Posterior cingulate gyrus (tissue), 11 donors: Measurements from ENCODE around the gene TMCC3.
"Not testable (repeated sequence)": the region's sequence is repeated elsewhere in the genome, so short reads cannot be mapped to it uniquely, and the experiment has no call there.

ENCODE experiments used
- DNase-seq, 10 donors: peaks; one replicate each; pipeline versions ENCODE4 v3.0.0 to v3.0.0-alpha.2; 2020 to 2021; ENCODE audit warnings: mixed read lengths in 3 of 10
- intact Hi-C: fragments of 100-400 bp; cut with DNase I; formaldehyde crosslinking; loops from one replicate; pipeline ENCODE4 v1.15.1; 2023

Gene TMCC3, protein sequence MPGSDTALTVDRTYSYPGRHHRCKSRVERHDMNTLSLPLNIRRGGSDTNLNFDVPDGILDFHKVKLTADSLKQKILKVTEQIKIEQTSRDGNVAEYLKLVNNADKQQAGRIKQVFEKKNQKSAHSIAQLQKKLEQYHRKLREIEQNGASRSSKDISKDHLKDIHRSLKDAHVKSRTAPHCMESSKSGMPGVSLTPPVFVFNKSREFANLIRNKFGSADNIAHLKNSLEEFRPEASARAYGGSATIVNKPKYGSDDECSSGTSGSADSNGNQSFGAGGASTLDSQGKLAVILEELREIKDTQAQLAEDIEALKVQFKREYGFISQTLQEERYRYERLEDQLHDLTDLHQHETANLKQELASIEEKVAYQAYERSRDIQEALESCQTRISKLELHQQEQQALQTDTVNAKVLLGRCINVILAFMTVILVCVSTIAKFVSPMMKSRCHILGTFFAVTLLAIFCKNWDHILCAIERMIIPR

DNA sequence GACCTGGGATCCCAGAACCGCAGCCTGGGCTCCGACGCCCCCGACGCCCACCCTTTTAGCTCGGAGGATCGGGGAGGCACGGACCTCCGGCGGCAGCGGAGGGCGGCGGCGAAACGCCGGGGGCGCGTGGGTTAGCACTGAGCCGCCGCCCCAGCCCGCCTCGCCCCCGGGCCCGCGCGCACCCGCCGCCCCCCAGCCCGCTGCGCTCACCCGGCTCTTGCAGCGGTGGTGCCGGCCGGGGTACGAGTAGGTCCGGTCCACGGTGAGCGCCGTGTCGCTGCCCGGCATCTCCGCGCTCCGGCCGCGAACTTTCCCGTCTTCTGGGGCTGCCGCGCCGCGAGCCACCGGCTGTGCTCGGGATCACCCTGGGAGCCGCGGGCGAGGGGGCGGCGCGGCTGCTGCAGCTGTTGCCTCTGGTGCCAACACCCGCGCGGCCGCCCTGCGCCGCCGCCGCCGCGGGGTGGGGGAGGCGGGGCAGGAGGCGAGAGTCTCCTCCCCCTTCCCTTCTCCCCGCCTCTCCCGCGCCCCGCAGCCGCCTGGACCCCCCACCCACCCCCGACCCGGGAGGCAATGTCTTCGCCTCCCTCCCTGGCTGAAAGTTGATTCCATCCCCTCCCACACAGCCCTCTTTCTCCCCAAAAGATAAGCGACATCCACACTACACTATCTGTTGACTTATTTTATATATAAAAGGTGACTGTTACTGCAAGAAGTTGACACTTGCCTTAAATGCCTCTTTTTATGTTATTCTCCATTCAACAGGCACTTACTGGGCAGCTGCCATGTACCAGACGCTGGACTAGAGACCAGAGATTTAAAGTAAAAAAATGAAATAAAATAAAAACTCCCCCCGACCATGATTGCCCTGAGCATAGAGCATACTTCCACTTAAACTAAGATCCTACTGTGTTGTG lies at the start of gene TMCC3:
Gene TMCC3 (minus strand): TSS at position 415 of the 914 bp plus-strand sequence. CDS start 127 bp downstream, at position 288.
- peak; percentile 25 to 96 (median 62) for DNase-seq
- intact Hi-C loops: loop anchor here (5.0 kb wide), 1 partner anchor 897 kb away; no protein-coding TSS in a partner anchor

DNA sequence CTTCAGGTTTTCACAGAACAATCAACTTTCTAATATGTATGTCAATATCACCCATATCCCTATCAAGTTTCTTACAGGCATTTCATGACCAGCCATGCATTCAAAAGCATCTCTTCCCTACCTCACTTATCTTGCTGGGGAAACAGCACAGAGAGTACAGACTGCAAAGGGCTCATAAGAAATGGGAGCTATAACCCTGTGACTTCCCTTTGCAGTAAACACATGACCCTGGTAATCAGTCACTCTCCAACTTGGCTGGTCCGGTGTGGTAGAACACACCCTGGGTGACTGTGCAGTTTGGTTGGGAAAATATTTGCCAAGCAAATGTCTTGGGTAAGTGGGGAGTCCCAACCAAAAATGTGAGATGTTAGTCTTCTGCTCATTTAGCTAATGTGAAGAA lies 49.4 kb upstream of the TMCC3 start:
- DNase-seq: no peak
- intact Hi-C loops: no loop called here

DNA sequence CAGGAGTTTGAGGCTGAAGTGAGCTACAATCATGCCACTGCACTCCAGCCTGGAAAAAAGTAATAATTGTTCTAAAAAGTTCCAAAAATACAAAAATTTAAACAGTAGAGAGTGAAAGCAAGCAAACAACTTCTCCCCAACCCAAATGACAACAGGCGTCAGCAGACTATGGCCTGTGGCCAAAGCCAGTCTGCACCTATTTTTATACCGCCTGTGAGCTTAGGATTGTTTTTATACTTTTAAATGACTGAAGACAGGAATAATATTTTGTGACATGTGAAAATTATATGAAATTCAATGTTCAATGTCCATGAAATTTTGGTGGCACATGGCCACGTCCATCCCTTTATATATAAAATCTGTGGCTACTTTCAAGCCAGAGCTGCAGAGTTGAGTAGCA lies 48.2 kb upstream of the TMCC3 start:
- no peak for DNase-seq
- intact Hi-C loops: no loop called here

DNA sequence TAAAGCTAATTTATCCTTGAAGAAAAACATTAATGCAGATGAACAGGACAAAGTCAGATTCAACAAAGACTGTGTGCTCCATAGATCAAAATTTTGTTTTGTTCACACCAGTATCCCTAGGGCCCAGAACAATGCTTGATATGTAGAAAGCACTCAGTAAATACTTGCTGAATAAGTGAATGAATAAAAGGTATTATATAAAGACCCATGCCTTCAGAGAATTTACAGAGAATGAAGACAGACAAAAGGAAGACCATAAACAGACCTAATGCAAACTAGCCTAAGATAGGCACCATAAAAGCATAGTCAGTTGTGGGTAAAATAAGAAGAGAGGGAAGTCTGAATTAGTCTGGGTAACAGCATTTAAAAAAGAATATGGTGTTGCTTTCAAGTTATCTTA lies 47.3 kb upstream of the TMCC3 start:
- no peak for DNase-seq
- intact Hi-C loops: no loop called here

DNA sequence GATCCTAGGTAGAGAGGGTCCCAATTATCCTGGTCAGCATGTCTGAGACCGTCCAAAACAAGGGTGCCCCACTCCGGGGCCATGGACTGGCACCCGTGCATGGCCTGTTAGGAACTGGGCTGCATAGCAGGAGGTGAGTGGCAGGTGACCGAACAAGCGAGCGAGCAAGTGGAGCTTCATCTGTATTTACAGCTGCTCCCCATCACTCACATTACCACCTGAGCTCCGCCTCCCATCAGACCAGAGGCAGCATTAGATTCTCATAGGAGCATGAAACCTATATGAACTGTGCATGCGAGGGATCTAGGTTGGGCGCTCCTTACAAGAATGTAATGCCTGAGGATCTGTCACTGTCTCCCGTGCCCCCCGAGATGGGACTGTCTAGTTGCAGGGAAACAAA lies 44.4 kb upstream of the TMCC3 start:
- DNase-seq: no peak
- intact Hi-C loops: no loop called here

DNA sequence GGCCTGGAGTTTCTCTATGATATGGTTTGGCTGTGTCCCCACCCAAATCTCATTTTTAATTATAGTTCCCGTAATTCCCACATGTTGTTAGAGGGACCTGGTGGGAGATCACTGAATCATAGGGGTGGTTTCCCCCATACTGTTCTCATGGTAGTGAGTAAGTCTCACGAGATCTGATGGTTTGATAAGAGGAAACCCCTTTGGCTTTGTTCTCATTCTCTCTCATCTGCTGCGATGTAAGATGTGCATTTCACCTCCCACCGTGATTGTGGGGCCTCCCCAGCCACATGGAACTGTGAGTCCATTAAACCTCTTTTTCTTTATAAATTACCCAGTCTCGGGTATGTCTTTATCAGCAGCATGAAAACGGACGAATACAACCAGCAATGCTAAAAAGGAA lies 42.5 kb upstream of the TMCC3 start:
- intact Hi-C loops: not testable (repeated sequence)

DNA sequence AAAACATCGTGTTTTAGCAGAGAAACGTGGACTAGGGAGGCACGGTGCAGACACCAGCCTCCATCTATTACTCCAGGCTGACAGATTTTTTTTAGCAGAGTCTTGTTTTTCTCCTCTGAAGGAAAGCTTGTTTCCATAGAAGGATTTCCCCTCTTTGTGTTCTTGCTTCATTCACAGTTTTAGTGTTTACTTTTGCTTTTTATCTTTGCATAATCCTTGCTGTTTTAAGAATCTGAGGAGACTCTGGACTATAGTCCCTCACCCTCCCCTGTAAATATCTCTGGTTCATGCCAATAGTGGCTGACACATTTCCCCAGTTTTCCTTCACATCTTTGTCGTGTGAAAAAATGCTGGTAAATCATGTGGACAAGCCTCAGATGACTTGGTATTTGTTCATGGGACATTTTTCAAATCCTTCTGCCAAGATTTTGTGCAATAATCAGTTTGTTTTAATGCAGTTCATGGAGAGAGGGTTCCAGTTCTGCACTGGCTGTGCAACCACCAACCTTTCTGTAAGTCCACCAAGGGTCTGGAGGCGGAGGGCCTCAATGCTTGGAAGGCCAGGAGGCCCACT lies 39.9 kb upstream of the TMCC3 start:
- DNase-seq: no peak
- intact Hi-C loops: no loop called here

More for the DNA sequence above, 42.5 kb upstream of the TMCC3 start:
- DNase-seq: not testable (repeated sequence)

DNA sequence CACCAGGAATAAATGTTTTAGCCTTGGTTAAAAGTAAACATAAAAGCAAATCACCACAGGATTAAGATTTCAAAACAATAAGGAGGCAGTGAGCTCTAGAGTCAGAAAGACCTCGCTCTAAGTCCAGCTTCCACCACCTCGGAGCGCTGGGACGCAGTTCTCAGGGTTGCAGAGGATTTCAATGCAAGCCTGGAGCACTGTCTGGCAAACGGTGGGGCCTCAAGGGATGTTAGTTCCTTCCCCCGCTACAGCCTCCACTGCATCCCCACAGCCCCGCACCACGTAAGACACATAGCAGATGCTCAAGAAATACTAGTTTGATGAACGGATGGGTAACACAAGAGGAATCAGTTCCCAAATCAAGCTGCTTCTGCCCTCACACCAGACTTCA lies 39.3 kb upstream of the TMCC3 start:
- DNase-seq: peak in 2 of 10 donors; percentile 6 to 69

DNA sequence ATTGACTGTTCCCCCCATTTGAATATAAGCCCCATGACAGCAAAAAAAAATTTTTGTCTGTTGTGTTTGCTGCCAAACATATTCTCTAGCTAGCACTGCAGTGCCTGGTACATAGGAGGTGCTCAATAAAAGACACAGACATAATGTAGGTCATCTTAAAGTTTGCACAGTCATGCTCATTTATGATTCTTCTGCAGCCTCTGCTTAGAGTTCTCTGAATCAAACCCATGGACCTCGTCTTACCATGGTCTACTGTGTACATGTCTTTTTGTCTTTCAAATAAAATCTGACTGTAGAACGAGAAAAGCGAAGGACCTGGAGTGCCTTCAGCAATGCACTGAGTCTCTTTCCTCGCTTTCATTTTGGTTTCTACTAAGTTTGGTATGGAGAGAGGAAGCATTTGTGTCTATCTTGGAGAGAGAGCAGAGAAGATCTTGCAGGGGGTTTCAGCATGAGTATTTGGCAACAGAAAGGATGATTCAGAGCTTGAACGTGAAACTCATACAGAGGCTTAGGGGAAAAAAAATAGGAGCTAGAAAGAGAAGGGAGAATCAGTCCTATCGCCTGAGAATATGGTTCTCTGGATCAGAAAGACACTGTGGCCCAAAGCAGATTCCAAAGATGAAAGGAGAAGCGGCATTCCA lies 38.8 kb upstream of the TMCC3 start:
- intact Hi-C loops: no loop called here
- no peak for DNase-seq

More for the DNA sequence above, 39.3 kb upstream of the TMCC3 start:
- intact Hi-C loops: no loop called here

DNA sequence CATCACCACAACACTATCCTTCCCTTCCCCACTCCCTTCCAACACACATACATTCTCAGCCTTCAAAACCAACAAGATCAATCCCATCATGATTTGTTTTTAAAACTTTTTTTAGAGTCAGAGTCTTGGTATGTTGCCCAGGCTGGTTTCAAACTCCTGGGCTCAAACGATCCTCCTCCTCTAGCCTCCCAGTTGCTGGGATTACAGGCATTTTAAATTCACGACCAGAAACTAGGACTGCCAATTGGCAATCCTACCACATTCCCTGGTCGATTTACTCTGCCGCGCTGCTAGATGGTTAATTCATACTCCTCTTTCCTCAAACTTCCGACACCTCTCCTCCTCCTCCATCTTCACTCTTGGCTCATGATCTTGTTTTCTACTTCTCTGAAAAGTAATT lies 37.5 kb upstream of the TMCC3 start:
- no peak for DNase-seq
- intact Hi-C loops: no loop called here

DNA sequence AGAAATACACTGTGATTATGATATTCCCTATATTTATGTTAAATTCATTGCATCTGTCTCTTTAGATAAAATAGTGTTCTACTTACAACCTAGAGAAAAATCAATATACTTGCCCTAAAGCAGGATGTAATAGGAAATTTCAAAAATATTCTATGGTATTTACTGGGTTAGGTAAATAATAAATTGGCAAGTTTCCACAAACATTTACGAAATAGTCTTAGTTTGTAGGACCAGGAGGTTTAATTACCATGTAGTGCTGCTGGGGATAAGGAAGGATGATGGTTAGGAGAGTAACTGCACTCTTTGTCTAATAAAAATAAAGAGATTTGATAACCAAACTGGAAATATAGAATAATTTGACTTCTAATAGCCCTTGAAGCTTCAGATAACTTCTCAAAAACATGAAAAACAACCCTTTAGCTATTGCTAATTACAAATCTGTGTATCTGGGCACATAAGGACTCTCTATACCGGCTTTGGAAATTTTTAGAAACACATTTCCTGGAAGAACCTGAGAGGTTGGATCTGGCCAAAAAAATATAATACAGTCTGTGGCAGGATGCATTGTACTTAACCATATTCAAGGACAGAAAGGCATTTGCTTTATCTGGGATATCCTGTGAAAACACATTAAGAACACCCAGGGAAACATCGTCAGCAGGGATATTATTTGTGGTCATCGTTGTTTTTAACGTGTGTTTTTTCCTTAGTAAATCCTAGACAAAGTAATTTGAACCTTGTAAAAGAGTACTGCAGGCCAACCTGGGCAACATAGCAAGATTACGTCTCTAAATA lies 36.7 kb upstream of the TMCC3 start:
- intact Hi-C loops: no loop called here
- no peak for DNase-seq

DNA sequence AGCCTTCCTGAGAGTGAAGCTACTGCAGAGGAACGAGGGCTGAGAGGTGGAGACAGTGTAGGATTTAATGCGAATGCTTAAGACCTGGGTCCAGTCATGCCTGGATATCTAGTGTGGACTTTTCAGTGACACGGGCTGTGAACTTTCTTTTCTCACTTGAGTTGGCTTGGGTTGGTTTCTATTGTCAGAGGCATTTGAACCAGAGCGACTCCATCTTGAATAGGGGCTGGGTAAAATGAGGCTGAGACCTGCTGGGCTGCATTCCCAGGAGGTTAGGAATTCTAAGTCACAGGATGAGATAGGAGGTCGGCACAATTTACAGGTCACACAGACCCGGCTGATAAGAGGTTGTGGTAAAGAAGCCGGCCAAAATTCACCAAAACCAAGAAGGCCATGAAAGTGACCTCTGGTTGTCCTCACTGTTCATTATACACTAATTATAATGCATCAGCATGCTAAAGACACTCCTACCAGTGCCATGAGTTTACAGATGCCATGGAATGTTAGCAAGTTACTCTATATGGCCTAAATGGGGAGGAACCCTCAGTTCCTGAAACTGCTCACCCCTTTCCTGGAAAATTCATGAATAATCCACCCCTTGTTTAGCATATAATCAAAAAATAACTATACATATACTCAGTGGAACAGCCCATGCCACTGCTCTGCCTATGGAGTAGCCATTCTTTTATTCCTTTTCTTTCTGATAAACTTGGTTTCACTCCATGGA lies 34.2 kb upstream of the TMCC3 start:
- intact Hi-C loops: no loop called here
- no peak for DNase-seq

DNA sequence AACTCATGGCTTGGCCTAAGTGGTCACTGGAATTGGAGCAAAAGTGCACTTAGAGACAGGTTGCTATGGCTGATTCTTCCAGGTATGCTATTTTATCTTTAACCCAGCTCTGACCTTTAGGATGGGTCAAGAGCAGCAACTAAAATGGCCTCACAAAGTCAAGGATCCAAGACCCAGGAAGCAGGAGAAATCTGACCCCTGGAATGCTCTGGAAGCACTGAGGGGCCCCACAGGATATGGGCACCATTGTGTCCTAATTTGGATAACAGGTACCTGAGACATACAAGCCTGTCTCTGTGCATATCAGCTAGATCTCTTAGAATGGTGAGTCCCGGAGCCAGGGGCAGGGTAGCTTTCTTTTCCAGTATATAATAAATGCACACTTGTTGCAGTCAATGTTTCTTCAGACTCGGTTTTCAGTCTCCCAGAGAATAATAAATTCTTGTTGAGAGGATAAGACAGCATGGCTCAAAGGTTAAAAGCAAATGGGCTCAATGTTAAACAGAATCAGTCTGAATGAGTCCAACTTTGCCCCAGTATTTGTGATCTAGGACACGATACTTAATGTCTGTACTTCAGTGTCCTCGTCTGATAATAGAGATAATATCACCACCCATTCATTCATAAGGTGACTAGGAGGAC lies 29.3 kb upstream of the TMCC3 start:
- DNase-seq: no peak
- intact Hi-C loops: no loop called here

DNA sequence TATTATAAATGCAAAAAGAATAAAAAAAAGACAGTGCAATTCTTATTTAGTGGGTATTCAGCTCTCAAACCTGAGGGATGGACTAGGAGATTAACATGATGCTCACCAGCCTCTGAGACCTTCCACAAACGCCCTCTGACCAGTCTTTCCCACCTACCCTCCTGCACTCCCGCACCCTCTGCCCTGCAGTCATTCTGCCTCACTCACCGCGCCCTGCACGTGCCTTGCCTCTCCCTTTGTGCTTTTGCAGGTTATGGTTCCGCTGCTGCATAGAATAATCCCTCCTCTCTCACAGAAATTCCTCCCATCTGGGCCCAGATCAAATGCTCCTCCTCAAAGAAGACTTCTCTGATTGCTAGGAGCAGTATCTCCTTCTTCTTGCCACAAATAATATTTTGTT lies 28.5 kb upstream of the TMCC3 start:
- intact Hi-C loops: no loop called here
- DNase-seq: no peak

DNA sequence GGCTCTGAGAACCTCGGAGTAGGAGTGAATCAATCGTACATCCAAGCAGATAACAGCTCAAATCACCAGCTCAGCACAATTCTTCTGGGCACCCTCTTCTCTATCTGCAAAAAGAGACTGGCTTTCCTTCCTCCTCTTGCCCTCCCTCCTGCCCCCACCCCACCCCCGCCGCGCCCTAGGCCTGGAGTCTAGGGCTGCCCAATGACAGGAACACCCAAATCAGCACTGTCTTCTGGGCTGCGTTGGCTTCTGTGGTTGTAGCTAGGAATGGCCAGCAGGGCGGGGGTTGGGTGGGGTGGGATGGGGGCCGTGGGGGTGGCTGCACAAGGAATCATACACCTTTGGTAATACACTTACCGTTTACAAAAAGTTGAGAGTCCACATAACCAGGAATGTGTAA lies 28.0 kb upstream of the TMCC3 start:
- intact Hi-C loops: no loop called here

DNA sequence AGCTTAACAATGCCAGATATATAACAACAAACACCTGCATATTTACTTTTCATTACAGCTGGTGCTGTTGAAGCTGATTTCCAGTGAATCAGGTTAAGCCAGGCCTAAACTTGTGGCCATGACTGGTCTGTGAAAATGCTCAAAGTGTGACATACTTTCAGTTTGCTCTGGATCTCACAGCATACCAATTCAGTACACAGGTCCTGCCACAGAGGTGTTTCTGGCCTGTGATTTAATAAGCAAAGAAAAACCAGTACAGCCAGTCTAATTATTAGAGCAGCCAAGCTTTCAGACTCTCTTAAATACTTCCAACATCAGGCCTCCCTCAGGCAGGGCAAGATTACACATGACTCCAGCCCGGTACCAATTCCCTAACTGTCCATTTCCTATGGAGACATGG lies 27.4 kb upstream of the TMCC3 start:
- intact Hi-C loops: no loop called here
- no peak for DNase-seq

More for the DNA sequence above, 28.0 kb upstream of the TMCC3 start:
- DNase-seq: no peak

DNA sequence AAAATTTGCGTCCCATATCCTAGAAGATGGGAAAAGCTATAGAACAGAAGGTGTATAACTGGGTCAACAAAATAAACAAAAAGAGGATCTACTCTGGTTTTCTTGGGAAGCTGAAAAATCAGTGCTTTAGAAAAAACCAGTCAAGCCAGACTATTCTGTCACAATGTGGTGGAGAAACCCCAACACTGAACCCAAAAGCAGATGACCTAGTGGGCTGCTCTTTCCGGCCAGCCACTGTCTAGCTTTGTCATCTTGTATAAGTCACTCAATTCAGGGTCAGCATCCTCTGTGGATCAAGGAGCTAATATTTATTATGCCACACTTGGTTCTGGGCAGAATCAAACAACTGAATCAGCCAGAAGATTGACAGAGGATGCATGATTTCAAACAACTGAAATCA lies 26.6 kb upstream of the TMCC3 start:
- intact Hi-C loops: no loop called here
- DNase-seq: no peak

DNA sequence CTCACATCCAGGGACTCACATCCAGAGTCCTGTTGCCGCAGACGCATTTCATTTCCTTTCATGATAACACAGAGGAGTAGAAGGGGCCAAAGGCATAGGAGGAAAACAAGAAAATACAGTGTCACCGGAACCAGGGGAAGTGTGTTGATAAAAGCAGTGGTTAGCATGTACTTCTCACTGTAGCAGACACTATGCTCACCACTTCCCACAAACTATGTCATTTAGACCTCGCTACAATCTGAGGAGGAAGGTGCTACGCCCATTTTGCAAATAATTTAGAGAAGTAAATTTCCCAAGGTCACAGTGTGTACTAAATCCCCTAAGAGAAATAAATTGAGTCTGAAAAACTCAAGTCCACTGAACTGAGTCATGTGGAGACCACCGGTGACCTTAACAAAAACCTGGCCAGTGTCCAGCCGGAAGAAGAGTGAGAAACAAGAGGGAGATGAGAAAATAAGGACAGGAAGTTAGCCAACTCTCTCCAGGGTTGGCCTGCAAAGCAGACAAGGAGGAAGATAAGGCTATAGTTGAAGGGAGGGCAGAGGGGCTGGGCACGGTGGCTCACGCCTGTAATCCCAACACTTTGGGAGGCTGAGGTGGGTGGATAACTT lies 25.8 kb upstream of the TMCC3 start:
- intact Hi-C loops: no loop called here
- DNase-seq: no peak
